ENCODE data around the gene BTBD19.
A peak's percentile ranks its signal among the peaks of the same experiment; 100 is the strongest.
"Not testable (repeated sequence)": the region's sequence is repeated elsewhere in the genome, so short reads cannot be mapped to it uniquely, and the experiment has no call there.

Gene BTBD19

DNA sequence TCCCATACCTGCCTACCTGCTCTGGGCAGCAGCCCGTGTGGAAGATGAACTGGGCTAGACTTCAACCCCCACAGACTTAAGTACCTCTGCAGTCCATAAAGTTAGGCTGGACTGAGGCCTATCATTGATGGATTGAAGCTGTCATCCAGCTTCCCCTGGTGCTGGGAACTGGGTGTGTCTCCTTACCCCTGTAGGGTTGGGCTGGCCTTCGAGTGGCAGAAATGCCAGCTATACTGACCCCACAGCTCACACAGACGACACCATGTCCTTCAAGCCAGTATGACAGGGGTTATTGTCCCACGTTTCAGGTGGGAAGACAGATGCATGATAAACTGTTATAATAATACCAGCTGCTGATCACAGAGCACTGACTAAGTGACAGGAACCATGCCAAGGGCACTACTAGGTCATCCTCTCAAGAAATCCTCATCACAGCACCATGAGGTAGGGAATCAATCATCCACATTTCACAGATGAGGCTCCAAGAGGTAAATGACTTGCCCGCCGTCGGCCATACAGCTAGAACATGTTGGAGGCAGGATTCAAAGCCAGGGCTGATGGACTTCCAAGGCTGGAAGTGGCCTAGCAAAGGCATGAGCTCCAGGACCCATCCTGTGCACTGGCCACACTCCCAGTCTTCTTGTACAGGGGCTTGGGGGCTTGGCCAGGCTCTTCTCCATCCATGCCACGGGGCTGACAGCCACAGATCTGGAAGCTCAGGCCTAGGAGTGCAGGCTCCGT, 20.0 kb upstream of the BTBD19 start, which contains the start of gene BEST4:
TSS of gene BEST4 (minus strand) at position 51 of the 741 bp plus-strand sequence. CDS start 465 bp downstream, outside the sequence.
- DNase-seq: no peak

DNA sequence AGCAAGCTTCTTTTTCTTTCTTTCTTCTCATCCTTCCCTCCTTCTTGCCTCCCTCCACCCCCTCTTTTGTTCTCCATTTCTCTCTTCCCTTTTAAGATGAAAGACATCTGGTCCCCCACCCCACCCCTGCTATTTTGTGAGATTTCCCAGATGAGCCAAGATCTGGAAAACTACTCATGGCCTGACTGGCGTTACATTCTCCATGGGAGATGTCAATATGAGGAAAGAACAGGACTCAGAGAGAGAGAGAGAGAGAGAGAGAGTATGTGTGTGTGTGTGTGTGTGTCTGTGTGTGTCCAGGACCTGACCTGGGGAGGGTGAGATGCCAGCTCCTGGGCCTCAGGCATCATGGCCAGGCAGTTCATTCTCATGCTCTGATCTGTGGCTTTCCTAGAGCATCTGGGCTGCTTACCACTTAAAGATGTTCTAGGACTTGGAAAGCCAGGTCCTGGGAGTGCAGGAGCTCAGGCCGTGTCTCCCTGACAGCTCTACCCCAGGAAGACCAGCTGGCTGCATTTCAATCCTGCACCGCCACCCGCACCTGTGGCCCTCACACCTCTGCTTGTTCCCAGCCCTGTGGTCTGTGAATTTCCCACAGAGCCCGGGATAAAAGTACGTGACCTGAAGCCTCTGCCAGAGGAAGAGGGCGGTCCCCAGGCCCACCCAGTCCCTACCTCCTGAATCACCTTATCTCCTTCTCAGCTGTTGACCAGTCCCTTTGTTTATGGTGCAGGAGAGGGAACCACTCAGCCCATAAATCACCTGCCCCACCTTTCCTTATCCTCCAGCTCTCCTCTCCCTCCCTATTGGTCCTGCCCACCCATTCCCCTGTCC, 17.1 kb upstream of the BTBD19 start:
- DNase-seq: no peak

GRCh38 chr1:44792736-44793502, 15.4 kb upstream of the BTBD19 start:
- DNase-seq: no peak

GRCh38 chr1:44797886-44798285, 10.4 kb upstream of the BTBD19 start:
- not testable (repeated sequence) for DNase-seq

GRCh38 chr1:44798481-44799365, 9.6 kb upstream of the BTBD19 start:
- DNase-seq: no peak

GRCh38 chr1:44799770-44800584, 8.3 kb upstream of the BTBD19 start, which contains the start of gene PLK3:
Gene PLK3 (plus strand): TSS chr1:44800377. CDS start chr1:44800464, 87 bp downstream.
- DNase-seq: peak; percentile 99

- DNase-seq: peak; percentile 42
Observed at GRCh38 chr1:44801491-44802305, 6.6 kb upstream of the BTBD19 start.

DNA sequence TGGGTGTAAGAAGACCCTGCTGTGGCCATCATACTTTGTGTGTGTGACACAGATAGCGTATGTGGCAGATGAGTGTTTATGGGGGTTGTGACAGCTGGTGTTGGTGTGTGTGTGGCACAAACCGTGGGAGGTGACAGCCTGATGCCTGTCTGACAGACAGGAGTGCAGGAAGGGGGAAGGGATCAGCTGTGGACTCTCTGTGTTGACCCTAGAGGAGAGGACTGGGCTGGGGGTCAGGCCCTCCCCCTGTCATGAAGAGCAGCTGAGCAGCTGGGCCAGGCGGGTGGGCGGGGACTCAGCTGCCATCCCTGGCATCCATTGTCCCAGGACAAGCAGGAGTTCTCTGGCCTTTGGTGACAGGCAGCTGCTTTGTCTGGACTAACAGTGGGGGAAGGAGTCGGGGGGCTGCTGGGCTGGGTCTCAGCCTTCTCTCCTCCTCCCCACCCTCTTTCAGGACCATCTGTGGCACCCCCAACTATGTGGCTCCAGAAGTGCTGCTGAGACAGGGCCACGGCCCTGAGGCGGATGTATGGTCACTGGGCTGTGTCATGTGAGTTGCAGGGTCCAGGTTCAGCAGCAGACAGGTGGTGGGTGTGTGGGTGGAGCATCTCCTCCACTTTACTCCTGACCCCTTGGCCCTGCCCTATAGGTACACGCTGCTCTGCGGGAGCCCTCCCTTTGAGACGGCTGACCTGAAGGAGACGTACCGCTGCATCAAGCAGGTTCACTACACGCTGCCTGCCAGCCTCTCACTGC, 5.8 kb upstream of the BTBD19 start:
- DNase-seq: no peak

GRCh38 chr1:44803062-44803311, 5.3 kb upstream of the BTBD19 start:
- DNase-seq: no peak

GRCh38 chr1:44803312-44804095, 4.8 kb upstream of the BTBD19 start:
- no peak for DNase-seq

- no peak for DNase-seq
Observed at GRCh38 chr1:44805311-44806024, 2.9 kb upstream of the BTBD19 start.

DNA sequence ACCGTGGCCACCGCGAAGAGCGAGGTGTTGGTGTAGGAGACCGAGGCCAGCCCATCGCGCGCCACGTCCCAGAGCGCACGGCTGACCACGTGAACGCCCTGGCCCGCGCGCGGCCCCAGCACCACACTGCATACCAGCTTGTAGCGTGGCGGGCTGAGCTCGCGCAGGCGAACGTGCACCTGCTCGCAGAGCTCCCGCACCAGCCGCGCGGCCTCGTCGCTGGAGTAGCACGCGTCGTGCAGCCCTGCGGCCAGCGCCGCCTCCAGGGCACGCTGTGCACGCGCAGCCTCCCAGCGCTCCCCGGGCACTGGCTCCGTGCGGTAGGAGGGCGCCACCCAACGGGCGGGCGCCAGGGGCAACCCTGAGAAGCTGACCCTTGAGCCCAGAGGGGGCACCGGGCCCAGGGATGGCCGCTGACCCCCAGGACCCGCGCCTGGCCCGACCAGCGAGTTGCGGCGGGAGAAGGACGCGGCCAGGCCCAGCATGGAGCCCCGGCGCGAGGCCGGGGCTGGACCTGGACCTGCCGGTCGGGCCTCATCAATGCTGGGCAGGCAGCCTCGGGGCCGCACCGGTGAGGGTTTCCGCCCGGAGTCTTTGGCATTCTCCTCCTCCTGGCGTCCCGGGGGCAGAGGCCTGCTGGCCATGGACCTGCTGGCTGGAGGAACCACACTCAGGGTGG, 2.2 kb upstream of the BTBD19 start:
- DNase-seq: no peak

- DNase-seq: no peak
Observed at GRCh38 chr1:44806704-44807363, 1.5 kb upstream of the BTBD19 start, which contains the start of gene DYNLT4. Gene DYNLT4 (minus strand): TSS chr1:44807351. CDS start chr1:44806668, 683 bp downstream.

DNA sequence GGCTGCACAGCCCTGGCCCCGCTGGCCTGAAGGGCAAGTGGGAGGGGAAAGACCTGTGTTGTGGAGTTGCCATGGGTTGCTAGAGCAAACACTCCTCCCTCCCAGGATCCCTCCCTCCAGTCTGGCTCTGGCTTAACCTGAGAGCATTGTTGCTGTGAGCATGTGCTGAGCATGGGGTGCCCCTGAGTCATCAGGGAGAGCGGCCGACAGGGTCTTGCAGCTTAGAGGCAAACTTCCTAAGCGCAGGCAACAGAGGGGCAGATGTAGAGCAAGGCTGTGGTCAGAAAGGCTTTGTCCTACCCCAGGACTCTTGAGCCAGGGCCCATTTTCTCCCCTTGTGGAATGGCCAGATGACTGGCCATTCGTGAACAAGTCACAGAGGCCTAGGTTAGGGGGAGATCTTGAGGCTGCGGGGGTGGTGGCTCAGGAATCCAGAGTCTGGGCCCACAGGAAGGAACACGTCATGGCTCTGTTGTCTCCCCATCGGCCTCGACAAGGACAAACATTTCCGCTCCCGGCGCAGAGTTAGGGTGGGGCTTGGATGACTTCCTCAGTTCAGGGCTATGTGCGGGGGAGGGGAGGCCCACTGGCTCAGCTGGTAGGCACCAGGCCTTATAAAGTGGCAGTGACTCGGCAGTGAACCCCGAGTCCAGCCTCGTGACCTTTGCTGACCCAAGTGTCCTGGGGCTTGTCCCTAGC, 810 bp upstream of the BTBD19 start:
- DNase-seq: peak; percentile 94

- peak; percentile 97 for DNase-seq
Observed at GRCh38 chr1:44808938-44809917, 905 bp downstream of the BTBD19 start.

Measured in activated CD4-positive, alpha-beta T cell treated with anti-CD3 and anti-CD28 coated beads, Interleukin-10, Interleukin-2, amounts not matched to agents 100 ng/mL and 50 ng/mL, durations not matched to agents 16 hours and 8 hours (primary cell).